Immature natural killer cell (primary cell): ENCODE data around the gene DCAF4L1. TPM values are rescaled to one million over a fixed set of nuclear protein-coding genes. Genes with fewer than 3 reads are reported as not detected.

Source experiments
- DNase-seq, 3 donors: peaks; one replicate each; pipeline ENCODE4 v3.0.0; 2022; ENCODE audit warnings: mixed read lengths in 1 of 3
- H3K27ac Mint-ChIP-seq, 6 donors: one replicate each; pipeline ENCODE4 v1.8.0; 2020; ENCODE audit warnings: mixed read lengths in 6 of 6, mild to moderate bottlenecking in 5 of 6, inconsistent platforms in 4 of 6, moderate library complexity in 3 of 6
- H3K27me3 Mint-ChIP-seq, 3 donors: one replicate each; pipeline ENCODE4 v1.8.0; 2020 to 2021; ENCODE audit warnings: low read depth in 3 of 3, mild to moderate bottlenecking in 3 of 3, mixed read lengths in 3 of 3, moderate library complexity in 3 of 3, inconsistent platforms in 1 of 3
- H3K36me3 Mint-ChIP-seq, 3 donors: one replicate each; pipeline ENCODE4 v1.8.0; 2020; ENCODE audit warnings: mixed read lengths in 3 of 3, inconsistent platforms in 2 of 3, mild to moderate bottlenecking in 2 of 3
- H3K4me1 Mint-ChIP-seq, 2 donors: one replicate each; pipeline ENCODE4 v1.8.0; 2020; ENCODE audit warnings: inconsistent platforms in 2 of 2, mild to moderate bottlenecking in 2 of 2, mixed read lengths in 2 of 2, moderate library complexity in 1 of 2
- H3K4me3 Mint-ChIP-seq, 5 donors: one replicate each; pipeline ENCODE4 v1.8.0; 2020; ENCODE audit warnings: mild to moderate bottlenecking in 5 of 5, mixed read lengths in 5 of 5, inconsistent platforms in 3 of 5, moderate library complexity in 3 of 5
- H3K9me3 Mint-ChIP-seq, 6 donors: one replicate each; pipeline ENCODE4 v1.8.0; 2020; ENCODE audit warnings: mild to moderate bottlenecking in 6 of 6, mixed read lengths in 6 of 6, inconsistent platforms in 4 of 6, moderate library complexity in 3 of 6
- polyA plus RNA-seq, 3 donors: library from polyadenylated mRNA; unstranded; fragments of 300-500 nt; fragmentation: Illumina TruSeq; gene quantifications; one replicate each; pipeline ENCODE4 v1.2.3, GENCODE V29; 2021

Gene DCAF4L1
- polyA plus RNA-seq, 3 donors from 2014 or later: 0.08 TPM; not detected in 2

- H3K4me1 Mint-ChIP-seq: peaks cover 34 to 60% of the 10 kb centered on the region in 2 donors
- H3K9me3 Mint-ChIP-seq: no peaks in the 10 kb centered on the region
- H3K4me3 Mint-ChIP-seq: no peak overlapping the region
- H3K36me3 Mint-ChIP-seq: peaks cover 0 to 1% (median 0%) of the 10 kb centered on the region in 3 donors
- peaks cover 3 to 14% (median 13%) of the 10 kb centered on the region in 3 donors for H3K27me3 Mint-ChIP-seq
- no peak for DNase-seq
- H3K27ac Mint-ChIP-seq: peak overlapping the region in 1 of 6 donors; percentile 50
Measured at GRCh38 chr4:41994461-41994985, 13.0 kb downstream of the DCAF4L1 start.

GRCh38 chr4:41998019-41998418, 16.5 kb downstream of the DCAF4L1 start:
- Mint-ChIP-seq H3K4me3 (no peak overlapping the region), H3K27me3 (no peaks in the 10 kb centered on the region), H3K36me3 (peaks cover 0 to 8% (median 0%) of the 10 kb centered on the region in 3 donors), H3K27ac (no peak overlapping the region), H3K4me1 (peaks cover 10 to 46% of the 10 kb centered on the region in 2 donors), H3K9me3 (no peaks in the 10 kb centered on the region)
- no peak for DNase-seq

DNA sequence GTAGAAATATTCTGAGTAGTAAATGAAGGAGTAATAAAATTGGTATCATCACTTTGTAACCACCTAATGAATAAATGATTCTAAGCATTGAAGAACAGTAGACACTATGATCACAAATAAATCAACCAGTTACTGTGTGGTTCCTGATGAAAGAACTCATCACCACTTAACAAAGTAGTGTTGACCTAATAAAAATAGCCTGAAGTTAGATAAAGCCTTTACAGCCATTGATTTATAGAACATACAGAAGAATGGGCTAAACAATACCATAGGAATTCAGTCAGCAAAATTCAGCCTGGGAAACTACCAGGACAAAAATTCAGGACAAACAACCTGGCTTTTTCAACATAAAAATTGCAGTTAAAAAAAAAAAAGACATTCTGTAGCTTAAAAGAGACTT, 17.8 kb downstream of the DCAF4L1 start:
- H3K4me1 Mint-ChIP-seq: peaks cover 15 to 57% of the 10 kb centered on the region in 2 donors
- DNase-seq: no peak
- no peaks in the 10 kb centered on the region for H3K27me3 Mint-ChIP-seq
- H3K9me3 Mint-ChIP-seq: no peaks in the 10 kb centered on the region
- H3K36me3 Mint-ChIP-seq: peaks cover 7 to 21% (median 9%) of the 10 kb centered on the region in 3 donors
- H3K27ac Mint-ChIP-seq: no peak overlapping the region
- H3K4me3 Mint-ChIP-seq: no peak overlapping the region

DNA sequence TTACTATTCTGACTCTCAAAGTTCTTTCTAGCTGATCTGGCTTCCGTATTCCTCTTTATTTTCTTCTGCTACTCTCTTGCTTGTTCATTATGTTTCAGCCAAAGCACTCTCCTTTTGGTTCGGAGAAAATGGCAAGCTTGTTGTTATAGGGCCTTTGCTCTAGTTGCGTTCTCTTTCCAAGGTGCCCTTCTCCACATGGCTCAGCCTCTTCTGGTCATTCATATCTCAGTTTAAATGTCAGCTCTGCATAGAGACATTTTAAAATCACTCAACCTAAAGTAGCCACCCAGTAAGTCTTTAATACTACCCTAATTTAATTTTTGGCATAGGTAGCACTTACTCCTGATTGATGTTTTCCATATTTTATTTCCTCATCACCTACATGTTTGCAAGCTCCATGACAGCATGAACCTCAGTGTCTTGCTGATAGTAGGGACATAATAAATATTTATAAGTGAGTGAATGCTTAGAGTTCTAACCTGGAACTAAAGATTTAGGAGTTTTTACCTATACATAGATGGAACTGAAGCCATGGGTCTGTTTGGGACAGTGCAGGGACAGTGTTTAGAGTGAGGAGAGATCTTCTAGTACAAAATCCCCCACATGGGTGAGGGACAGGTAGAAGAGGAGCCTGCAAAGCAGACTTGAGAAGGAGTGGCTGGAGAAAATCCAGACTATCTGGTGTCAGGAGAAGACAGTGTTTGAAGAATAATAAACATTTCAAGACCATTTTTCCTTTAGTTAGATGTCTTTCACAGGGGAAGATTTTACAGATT, 26.6 kb downstream of the DCAF4L1 start:
- Mint-ChIP-seq H3K27me3 (no peaks in the 10 kb centered on the region), H3K27ac (peak overlapping the region in 1 of 6 donors; percentile 33), H3K4me1 (peaks cover 14 to 51% of the 10 kb centered on the region in 2 donors), H3K4me3 (no peak overlapping the region), H3K9me3 (no peaks in the 10 kb centered on the region), H3K36me3 (peaks cover 16 to 29% (median 24%) of the 10 kb centered on the region in 3 donors)
- no peak for DNase-seq

- Mint-ChIP-seq H3K27ac (no peak overlapping the region), H3K4me1 (peaks cover 15 to 25% of the 10 kb centered on the region in 2 donors), H3K4me3 (no peak overlapping the region), H3K27me3 (peaks cover 0 to 1% (median 0%) of the 10 kb centered on the region in 3 donors), H3K9me3 (no peaks in the 10 kb centered on the region), H3K36me3 (peaks cover 0 to 4% (median 0%) of the 10 kb centered on the region in 3 donors)
- DNase-seq: no peak
Measured at GRCh38 chr4:42015438-42015837, 33.9 kb downstream of the DCAF4L1 start.

DNA sequence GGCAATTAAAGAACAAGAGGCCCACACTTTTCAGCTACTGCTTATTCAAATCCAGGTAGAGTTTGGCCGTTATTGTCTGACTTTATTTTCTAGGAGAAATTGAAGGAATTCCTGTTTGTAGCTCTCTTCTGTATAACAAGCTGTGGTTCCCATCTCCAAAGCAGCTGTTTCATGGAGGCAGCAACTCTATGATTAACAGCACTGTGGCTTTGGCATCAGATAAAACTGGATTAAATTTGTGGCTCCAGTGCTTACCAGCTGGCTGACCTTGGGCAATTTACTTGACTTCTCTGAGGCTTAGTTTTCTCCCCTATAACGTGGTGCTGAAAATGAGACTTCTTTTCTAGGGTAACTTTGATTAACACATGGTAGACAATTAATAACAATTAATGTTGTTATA, 36.9 kb downstream of the DCAF4L1 start:
- Mint-ChIP-seq H3K27me3 (peaks cover 0 to 1% (median 0%) of the 10 kb centered on the region in 3 donors), H3K4me1 (peaks cover 11 to 20% of the 10 kb centered on the region in 2 donors), H3K9me3 (no peaks in the 10 kb centered on the region), H3K36me3 (peaks cover 11 to 22% (median 14%) of the 10 kb centered on the region in 3 donors), H3K4me3 (no peak overlapping the region), H3K27ac (peak overlapping the region in 1 of 6 donors; percentile 8)
- DNase-seq: no peak

Other genes with a start within 250 kb of the DCAF4L1 start
- gene PHOX2B, start 233.0 kb upstream of the DCAF4L1 start, polyA plus RNA-seq: not detected
- 10 to 100 TPM; 11.0 to 31.4 (median 14.1) TPM for gene TMEM33, start 46.3 kb upstream of the DCAF4L1 start, polyA plus RNA-seq
- 10 to 100 TPM; 17.3 to 30.9 (median 29.9) TPM for gene SLC30A9, start 8.8 kb downstream of the DCAF4L1 start, polyA plus RNA-seq
- gene BEND4, start 170.9 kb downstream of the DCAF4L1 start, polyA plus RNA-seq: under 1 TPM in 2 of 3 donors, not detected in 1; 0.14 to 0.24 TPM